Activated T-helper 17 cell treated with anti-CD3 and anti-CD28 coated beads, Interleukin-2, amount 50 U/mL, for 72 hours (primary cell): ENCODE data around the gene GREB1. TPM values are rescaled to one million over a fixed set of nuclear protein-coding genes. Genes with fewer than 3 reads are reported as not detected.

ENCODE experiments used
- ATAC-seq: fragments of 150-1000 bp; cut with Tn5 transposase; replicated peaks from 2 replicates; pipeline ENCODE4 v1.10.0; 2021; ENCODE audit warnings: mild to moderate bottlenecking, moderate library complexity
- H3K27ac Mint-ChIP-seq: one replicate; pipeline ENCODE4 v1.8.0; 2022; ENCODE audit warnings: mixed read lengths
- H3K27me3 Mint-ChIP-seq: one replicate; pipeline ENCODE4 v1.8.0; 2022; ENCODE audit warnings: mixed read lengths
- H3K36me3 Mint-ChIP-seq: one replicate; pipeline ENCODE4 v1.8.0; 2022; ENCODE audit warnings: low read depth, mild to moderate bottlenecking, mixed read lengths
- H3K4me1 Mint-ChIP-seq: one replicate; pipeline ENCODE4 v1.8.0; 2022; ENCODE audit warnings: mixed read lengths
- H3K4me3 Mint-ChIP-seq: one replicate; pipeline ENCODE4 v1.8.0; 2022; ENCODE audit warnings: mild to moderate bottlenecking, mixed read lengths
- H3K9me3 Mint-ChIP-seq: one replicate; pipeline ENCODE4 v1.8.0; 2022; ENCODE audit warnings: mixed read lengths
- total RNA-seq, 2 donors: library from RNA; stranded (reverse); gene quantifications; one replicate each; pipeline ENCODE4 v1.2.3, GENCODE V29; 2022

GREB1 gene
- total RNA-seq, 2 donors from 2014 or later: 0.95 to 1.0 TPM

DNA sequence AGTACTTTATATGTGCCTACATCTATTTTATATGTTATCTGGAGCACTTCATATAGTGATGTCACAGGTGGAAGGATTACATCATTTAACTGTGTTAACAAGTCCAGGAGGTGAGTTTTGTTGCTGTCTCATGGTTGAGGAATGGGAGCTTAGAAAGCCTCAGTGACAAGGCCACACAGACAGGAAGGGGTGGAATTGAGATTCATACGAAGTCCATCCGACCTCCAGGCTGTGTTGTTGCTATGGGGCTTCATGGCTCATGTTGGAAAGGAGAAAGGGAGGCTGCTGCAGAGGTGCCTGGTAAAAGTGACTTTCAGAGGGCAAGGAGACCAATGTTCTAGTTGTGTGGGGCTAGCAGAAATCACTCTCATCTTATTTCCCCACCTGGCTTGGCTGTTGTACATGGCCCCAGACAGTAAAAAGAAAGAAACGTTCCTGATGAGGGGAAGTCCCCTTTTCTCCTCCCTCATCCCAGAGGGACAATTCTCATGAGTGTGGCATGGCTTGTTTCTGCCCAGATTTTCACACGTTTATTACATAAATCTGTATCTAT, 31.0 kb upstream of the GREB1 start:
- Mint-ChIP-seq H3K36me3 (no peaks in the 10 kb centered on the region), H3K4me3 (no peak overlapping the region), H3K27ac (no peak overlapping the region), H3K9me3 (no peaks in the 10 kb centered on the region), H3K27me3 (peaks cover 13% of the 10 kb centered on the region), H3K4me1 (no peaks in the 10 kb centered on the region)
- ATAC-seq: no peak

DNA sequence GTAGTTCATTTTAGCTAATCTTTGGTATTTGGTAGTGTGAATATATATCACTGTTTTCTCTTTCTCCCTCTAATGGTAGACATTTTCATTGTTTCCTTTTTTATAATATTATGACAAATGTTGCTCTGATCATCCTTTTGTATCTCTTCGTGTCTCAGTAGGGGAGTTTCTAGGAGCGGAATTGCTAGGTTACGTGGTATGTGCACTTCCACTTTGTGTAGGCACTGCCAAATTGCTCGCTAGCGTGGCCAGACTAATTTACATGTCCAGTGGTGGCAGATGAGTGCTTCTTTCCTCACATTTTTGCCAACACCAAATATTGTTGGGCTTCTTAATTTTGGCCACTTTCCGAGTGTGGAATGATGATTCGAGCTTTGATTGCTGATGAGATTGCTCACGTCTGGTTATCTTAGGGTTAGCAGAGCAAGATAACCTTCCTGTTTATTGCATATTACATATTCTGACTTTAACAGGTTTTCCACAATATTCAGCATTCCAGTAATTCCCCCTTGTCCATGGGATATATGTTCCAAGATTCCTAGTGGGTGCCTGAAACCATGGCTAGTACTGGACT, 30.4 kb upstream of the GREB1 start:
- no peak for ATAC-seq
- no peak overlapping the region for H3K4me3 Mint-ChIP-seq
- no peaks in the 10 kb centered on the region for H3K36me3 Mint-ChIP-seq
- H3K9me3 Mint-ChIP-seq: no peaks in the 10 kb centered on the region
- no peaks in the 10 kb centered on the region for H3K4me1 Mint-ChIP-seq
- H3K27ac Mint-ChIP-seq: no peak overlapping the region
- H3K27me3 Mint-ChIP-seq: peaks cover 13% of the 10 kb centered on the region

DNA sequence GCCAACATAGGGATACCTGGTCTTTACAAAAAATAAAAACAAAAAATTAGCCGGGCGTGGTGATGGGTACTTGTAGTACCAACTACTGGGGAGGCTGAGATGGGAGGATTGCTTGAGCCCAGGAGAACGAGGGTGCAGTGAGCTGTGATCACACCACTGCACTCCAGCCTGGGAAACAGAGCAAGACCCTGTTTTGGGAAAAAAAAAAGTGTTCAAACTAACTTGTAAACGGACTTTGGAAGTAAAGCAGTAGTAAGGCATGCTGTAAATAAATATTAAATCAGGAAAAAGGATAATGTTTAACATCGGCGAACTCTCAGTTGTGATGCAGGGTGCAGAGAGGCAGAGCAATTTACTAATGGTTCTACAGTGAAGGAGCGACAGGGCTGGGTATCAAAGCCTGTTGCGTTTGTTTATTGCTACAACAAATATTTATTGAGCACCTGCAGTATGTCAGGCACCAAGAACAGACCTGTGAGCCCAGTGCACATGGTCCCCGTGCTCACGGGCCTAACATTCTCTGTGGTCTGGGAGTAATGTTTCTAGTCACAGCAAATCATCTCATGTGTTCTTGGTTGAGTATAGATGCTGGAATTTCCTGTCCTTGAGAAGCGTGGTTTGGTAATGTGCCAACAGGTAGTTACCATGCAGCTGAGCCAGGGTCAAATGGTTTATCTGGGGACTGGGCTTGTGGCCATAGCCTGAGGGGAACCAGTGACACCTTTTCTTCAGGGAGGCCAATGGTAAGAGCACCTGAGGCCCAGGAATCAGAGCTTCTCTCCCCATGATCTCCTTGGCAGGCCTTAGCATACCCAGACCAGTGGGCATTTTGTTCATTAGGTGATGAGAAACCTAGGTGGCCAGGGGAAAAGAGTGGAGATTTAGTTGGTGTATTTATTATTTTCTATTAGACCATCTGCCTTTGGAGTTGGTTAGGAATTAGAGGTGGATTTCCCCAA, 27.9 kb upstream of the GREB1 start:
- peak; percentile 14 for ATAC-seq
- H3K4me1 Mint-ChIP-seq: no peaks in the 10 kb centered on the region

DNA sequence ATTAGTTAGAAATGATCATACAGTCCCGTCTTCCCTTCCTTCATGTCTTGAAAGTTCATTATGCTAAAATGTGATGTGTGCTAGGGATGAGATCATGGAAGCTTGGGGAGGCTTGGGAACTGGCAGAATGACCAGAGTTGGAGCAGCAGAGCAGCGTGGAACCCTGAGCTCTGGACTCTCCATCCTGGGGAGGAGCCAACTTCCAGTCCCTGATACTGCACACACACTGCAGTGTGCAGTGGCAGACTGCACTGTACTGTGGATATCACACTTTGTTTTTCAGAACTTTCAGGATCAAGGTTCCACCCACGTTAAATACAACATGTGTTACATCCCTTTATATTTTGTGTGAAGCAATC, 27.3 kb upstream of the GREB1 start:
- no peaks in the 10 kb centered on the region for H3K36me3 Mint-ChIP-seq
- no peaks in the 10 kb centered on the region for H3K4me1 Mint-ChIP-seq
- no peaks in the 10 kb centered on the region for H3K9me3 Mint-ChIP-seq
- ATAC-seq: no peak
- no peak overlapping the region for H3K4me3 Mint-ChIP-seq
- no peak overlapping the region for H3K27ac Mint-ChIP-seq
- H3K27me3 Mint-ChIP-seq: peaks cover 15% of the 10 kb centered on the region

More for the DNA sequence above, 27.9 kb upstream of the GREB1 start:
- Mint-ChIP-seq H3K4me3 (no peak overlapping the region), H3K36me3 (no peaks in the 10 kb centered on the region), H3K27ac (no peak overlapping the region), H3K27me3 (peaks cover 10% of the 10 kb centered on the region), H3K9me3 (no peaks in the 10 kb centered on the region)

DNA sequence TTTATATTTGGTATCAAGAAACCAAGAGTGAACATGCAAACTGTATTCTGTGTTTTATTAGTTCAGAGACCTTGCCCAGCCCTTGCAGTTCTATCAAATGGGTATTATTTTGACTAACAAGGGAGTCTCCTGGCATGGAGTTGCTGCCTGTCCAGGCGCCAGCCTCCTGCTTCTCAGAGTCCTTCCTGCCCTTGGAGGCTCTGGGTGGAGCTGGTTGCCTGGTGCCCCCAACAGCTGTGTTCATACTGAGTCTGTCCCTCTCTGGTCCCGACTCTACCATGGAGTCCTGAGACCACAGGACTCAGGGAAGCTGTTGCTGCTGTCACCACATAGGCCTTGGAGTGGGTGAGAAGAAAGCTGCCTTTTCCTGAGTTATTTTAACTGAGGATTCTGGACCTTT, 26.3 kb upstream of the GREB1 start:
- Mint-ChIP-seq H3K9me3 (no peaks in the 10 kb centered on the region), H3K27ac (no peak overlapping the region), H3K4me1 (no peaks in the 10 kb centered on the region), H3K36me3 (no peaks in the 10 kb centered on the region), H3K4me3 (no peak overlapping the region), H3K27me3 (peaks cover 18% of the 10 kb centered on the region)
- ATAC-seq: no peak

DNA sequence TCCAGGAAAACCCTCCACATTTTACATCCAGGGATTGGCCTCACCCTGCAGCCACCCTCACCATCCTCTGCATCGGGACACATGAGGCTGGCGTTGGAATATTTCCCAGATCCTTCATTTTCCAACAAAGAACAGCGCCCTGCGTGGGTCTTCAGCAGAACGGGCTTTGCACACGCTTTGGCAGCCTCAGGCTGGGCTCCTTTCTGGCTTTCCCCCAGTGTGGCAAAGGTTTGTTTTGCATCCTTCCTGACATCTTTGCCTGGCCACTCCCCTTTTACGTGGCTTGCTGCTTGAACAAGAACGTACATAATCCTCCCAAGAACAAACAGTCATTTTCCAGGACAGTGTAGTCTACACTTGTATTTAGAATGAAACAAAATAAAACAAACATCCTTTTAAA, 25.6 kb upstream of the GREB1 start:
- H3K4me1 Mint-ChIP-seq: no peaks in the 10 kb centered on the region
- peaks cover 17% of the 10 kb centered on the region for H3K27me3 Mint-ChIP-seq
- H3K4me3 Mint-ChIP-seq: no peak overlapping the region
- ATAC-seq: no peak
- no peaks in the 10 kb centered on the region for H3K9me3 Mint-ChIP-seq
- H3K36me3 Mint-ChIP-seq: no peaks in the 10 kb centered on the region
- no peak overlapping the region for H3K27ac Mint-ChIP-seq

DNA sequence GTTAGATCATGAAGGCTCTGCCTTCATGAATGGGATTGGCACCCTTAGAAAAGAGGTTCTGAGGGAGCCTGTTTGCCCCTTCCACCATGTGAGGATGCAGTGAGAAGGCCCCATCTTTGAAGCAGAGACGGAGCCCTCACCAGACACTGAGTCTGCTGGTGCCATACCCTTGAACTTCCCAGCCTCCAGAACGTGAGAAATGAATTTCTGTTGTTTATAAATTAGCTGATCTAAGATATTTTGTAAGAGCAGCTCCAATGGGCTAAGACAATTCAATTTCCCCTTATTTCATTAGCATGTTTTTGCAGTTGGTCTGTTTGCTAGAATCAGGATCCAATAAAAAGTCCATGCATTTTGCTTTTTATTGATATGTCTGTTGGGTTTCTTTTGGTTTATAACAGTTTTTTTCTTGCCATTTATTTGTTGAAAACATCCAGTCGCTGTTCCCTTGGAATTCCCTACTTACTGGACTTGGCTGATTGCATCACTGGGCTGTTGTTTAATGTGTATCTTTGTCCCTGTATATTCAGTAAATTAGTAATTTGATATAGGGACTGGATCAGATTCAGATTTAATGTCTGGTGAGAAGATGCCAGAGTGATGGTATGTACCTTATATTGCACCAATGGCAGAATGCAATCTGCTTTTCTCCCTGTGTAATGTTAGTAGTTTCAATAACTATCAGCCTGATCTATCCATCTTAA, 24.0 kb upstream of the GREB1 start:
- peaks cover 20% of the 10 kb centered on the region for H3K27me3 Mint-ChIP-seq
- no peaks in the 10 kb centered on the region for H3K9me3 Mint-ChIP-seq
- no peak overlapping the region for H3K4me3 Mint-ChIP-seq
- no peaks in the 10 kb centered on the region for H3K36me3 Mint-ChIP-seq
- no peak overlapping the region for H3K27ac Mint-ChIP-seq
- ATAC-seq: no peak
- H3K4me1 Mint-ChIP-seq: no peaks in the 10 kb centered on the region

DNA sequence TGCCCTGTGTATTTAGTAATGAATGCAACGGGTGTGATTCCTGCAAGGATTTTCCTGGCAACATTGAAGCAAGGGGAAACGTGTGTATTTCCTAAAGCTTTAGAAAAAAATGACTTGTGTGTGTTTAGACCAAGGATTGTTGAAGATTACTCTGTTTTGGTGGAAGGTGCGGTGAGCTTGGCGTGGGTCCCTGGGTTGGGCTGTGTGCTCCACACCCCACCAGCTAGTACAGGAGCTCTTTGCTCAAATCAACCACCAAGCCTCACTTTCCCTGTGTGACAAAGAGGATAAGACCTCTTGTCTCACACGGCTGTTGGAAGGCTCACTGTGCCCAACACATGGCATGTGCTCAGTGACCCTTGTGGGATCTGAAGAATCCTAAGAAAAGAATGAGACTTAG, 21.4 kb upstream of the GREB1 start:
- no peaks in the 10 kb centered on the region for H3K36me3 Mint-ChIP-seq
- H3K27me3 Mint-ChIP-seq: peaks cover 20% of the 10 kb centered on the region
- no peak overlapping the region for H3K27ac Mint-ChIP-seq
- no peak overlapping the region for H3K4me3 Mint-ChIP-seq
- H3K4me1 Mint-ChIP-seq: no peaks in the 10 kb centered on the region
- ATAC-seq: no peak
- H3K9me3 Mint-ChIP-seq: no peaks in the 10 kb centered on the region

DNA sequence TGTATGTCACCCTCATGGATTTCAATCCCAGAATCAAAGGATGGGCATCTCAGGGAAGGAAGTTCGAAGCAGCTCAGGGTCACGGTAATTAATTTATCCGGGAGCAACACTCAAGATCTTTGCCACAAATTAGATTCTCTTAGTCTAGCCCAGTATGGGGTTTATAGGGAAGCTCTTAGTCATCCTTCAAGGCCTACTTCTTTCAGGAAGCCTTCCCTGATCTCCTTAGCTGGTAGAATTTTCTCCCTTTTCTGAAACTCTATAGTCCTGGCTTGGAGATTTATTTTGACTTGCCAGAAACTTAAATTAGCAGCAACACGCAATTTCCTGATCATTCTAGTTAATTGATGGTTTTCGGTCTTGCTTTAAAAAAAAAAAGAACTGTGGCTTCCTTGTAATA, 20.5 kb upstream of the GREB1 start:
- no peaks in the 10 kb centered on the region for H3K4me1 Mint-ChIP-seq
- no peak overlapping the region for H3K27ac Mint-ChIP-seq
- H3K36me3 Mint-ChIP-seq: no peaks in the 10 kb centered on the region
- no peaks in the 10 kb centered on the region for H3K9me3 Mint-ChIP-seq
- no peak for ATAC-seq
- H3K27me3 Mint-ChIP-seq: peaks cover 20% of the 10 kb centered on the region
- no peak overlapping the region for H3K4me3 Mint-ChIP-seq

DNA sequence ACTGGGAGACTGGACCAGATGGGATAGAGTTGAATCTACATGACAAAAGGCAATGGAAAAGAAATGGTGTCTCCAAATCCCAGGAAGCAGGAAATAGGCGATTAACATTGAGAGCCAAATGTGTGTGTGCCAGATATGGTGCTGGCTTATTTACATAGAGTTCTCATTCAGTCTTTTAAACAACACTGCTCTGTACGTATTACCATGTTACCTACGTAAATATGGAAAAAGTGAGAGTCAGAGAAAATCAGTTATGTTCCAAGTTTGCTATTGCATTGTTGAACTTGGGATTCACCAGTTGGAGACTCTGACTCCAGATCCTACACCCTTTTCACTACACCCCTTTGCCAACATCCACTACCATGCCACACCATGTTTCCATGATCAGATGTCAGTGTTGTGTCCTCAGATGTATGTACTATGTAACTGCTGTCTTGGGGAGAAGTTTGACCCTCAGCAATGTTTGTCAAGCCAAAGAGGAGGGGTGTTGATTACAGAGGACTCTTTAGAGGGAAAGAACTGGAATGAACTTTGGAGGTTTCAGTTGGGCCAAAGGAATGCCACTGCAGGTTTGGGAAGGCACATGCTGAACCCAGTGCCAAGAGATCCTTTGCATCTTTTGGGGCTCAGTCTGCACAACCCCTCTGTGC, 19.6 kb upstream of the GREB1 start:
- Mint-ChIP-seq H3K9me3 (no peaks in the 10 kb centered on the region), H3K4me1 (no peaks in the 10 kb centered on the region), H3K36me3 (no peaks in the 10 kb centered on the region), H3K27me3 (peaks cover 20% of the 10 kb centered on the region), H3K27ac (no peak overlapping the region), H3K4me3 (no peak overlapping the region)
- ATAC-seq: no peak

DNA sequence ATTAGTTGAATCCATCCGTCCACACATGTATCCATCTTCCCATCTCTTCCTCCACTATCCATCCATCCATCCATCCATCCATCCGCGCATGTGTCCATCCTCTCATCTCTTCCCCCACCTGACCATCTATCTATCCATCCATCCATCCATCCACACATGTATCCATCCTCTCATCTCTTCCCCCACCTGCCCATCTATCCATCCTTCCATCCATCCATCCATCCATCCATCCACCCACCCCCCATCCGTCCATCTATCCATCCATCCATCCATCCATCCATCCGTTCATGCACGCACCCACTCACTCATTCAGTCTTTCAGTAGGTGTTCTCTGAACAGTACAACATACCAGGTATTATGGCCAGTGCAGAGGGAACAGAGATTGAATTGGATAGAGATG, 18.9 kb upstream of the GREB1 start:
- Mint-ChIP-seq H3K27ac (no peak overlapping the region), H3K36me3 (no peaks in the 10 kb centered on the region)
- no peak for ATAC-seq

DNA sequence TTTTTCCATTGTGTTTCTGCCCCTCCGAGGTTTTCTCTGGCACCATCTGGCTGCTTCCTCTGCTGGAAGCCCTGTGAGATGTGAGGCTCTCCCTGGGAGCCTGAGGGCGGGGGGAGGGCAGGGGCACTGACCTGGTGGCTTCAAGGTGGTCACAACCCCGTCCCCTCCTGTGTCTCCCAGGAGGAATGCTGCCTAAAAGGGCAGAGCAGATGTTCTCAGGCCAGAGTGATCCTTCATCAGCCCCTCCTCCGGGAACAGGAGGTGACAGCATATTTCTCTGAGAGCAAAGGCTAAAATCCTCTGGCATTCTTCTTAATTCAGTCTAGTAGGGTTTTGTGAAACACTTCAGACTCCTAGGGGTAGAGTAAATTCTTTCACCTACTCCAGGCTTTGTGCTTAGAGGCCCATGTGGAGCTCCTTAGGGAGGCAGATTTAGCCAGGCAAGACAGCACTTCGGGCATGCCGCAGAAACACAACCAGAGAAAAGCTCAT, 18.3 kb upstream of the GREB1 start:
- H3K4me3 Mint-ChIP-seq: no peak overlapping the region
- no peak overlapping the region for H3K27ac Mint-ChIP-seq
- peaks cover 2% of the 10 kb centered on the region for H3K9me3 Mint-ChIP-seq
- no peak for ATAC-seq
- H3K36me3 Mint-ChIP-seq: no peaks in the 10 kb centered on the region
- no peaks in the 10 kb centered on the region for H3K4me1 Mint-ChIP-seq
- H3K27me3 Mint-ChIP-seq: peaks cover 22% of the 10 kb centered on the region

More for the DNA sequence above, 18.9 kb upstream of the GREB1 start:
- H3K4me3 Mint-ChIP-seq: no peak overlapping the region
- H3K27me3 Mint-ChIP-seq: peaks cover 20% of the 10 kb centered on the region
- H3K9me3 Mint-ChIP-seq: no peaks in the 10 kb centered on the region
- no peaks in the 10 kb centered on the region for H3K4me1 Mint-ChIP-seq

DNA sequence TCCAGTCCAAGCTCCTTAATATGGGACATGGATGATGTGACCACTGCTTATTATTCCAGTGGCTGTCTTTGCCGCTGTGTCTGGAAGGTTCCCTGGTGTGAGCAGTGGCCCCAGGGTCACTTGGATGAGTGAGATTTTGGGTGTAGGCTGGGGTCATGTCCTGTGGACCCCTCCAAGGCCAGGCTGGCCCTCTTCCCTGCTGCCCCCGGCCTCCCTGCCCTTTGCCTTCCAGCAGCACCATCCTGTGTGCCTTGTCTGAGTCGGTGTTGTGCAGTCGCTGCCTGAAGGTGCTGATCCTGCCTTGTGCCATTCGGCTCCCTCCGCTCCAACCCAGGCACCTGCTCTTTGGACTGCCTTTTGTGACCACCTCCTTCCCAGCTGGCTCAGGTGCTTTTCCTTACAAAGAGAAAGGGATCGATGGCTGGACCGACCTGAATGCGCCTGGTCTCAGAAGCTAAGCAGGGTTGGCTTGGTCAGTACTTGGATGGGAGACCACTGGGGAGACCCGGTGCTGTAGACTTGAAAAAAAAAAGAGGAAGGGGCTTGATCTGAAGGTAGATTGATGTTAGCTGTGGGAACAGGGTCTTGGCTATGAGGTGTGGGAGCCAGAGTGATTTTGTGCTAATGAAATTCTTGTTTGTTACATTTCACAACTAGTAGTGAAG, 16.7 kb upstream of the GREB1 start:
- no peak for ATAC-seq
- Mint-ChIP-seq H3K4me3 (no peak overlapping the region), H3K27me3 (peaks cover 18% of the 10 kb centered on the region), H3K27ac (no peak overlapping the region), H3K4me1 (no peaks in the 10 kb centered on the region), H3K36me3 (no peaks in the 10 kb centered on the region), H3K9me3 (peaks cover 4% of the 10 kb centered on the region)

DNA sequence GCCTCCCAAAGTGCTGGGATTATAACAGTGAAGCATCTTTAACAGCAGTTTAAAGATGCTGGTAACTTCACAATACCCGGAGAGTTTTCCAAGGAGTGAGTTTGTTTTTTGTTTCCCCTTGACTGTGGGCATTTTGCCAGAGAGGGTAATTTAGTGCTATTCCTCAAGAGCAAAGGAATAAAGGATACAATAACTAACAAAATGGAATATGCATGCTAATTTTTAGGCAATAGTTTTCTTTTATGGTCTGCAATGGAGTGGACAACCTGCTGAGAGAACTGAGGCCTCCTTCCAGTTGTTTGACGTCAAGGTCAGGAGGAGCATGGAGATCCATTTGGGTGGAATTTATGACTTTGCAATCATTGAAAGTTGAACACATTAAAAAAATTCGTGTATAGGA, 15.9 kb upstream of the GREB1 start:
- Mint-ChIP-seq H3K4me3 (no peak overlapping the region), H3K4me1 (no peaks in the 10 kb centered on the region), H3K36me3 (no peaks in the 10 kb centered on the region), H3K27ac (no peak overlapping the region), H3K9me3 (peaks cover 4% of the 10 kb centered on the region), H3K27me3 (peaks cover 12% of the 10 kb centered on the region)
- no peak for ATAC-seq
